ENCODE measurements around the gene ACTR10. TPM values are rescaled to one million over a fixed set of nuclear protein-coding genes. Genes with fewer than 3 reads are reported as not detected.

Gene ACTR10
- total RNA-seq, 1 donor from 2014 or later: 58.1 TPM

GRCh38 chr14:58160561-58160960, 39.4 kb upstream of the ACTR10 start:
- Histone ChIP-seq H3K9me3 (no peaks in the 10 kb centered on the region), H3K4me1 (no peaks in the 10 kb centered on the region), H3K27me3 (ENCODE audit: low read depth) (peaks cover 2% of the 10 kb centered on the region), H3K36me3 (no peaks in the 10 kb centered on the region), H3K27ac (no peak overlapping the region), H3K4me3 (no peak overlapping the region)
- no peak for DNase-seq
- no peak for TF ChIP-seq CTCF (IDR thresholded peaks at IDR 0.05)
- intact Hi-C loops (cut with DNase I): no loop called here
- no peak for ATAC-seq

- Histone ChIP-seq H3K4me3 (no peak overlapping the region), H3K27me3 (ENCODE audit: low read depth) (no peaks in the 10 kb centered on the region), H3K27ac (no peak overlapping the region), H3K9me3 (no peaks in the 10 kb centered on the region), H3K4me1 (no peaks in the 10 kb centered on the region), H3K36me3 (no peaks in the 10 kb centered on the region)
- peak; percentile 88 for DNase-seq
- intact Hi-C loops (cut with DNase I): no loop called here
- peak; percentile 83 to 84 for ATAC-seq
- peak; percentile 96 for TF ChIP-seq CTCF (IDR thresholded peaks at IDR 0.05)
These were observed 33.7 kb upstream of the ACTR10 start for GRCh38 chr14:58166005-58166983.

GRCh38 chr14:58167057-58167456, 32.9 kb upstream of the ACTR10 start:
- no peaks in the 10 kb centered on the region for H3K9me3 ChIP-seq
- ATAC-seq (no peak), DNase-seq (no peak)
- H3K4me1 ChIP-seq: no peaks in the 10 kb centered on the region
- no peaks in the 10 kb centered on the region for H3K36me3 ChIP-seq
- H3K27me3 ChIP-seq (ENCODE audit: low read depth): no peaks in the 10 kb centered on the region
- no peak overlapping the region for H3K4me3 ChIP-seq
- no peak for TF ChIP-seq CTCF (IDR thresholded peaks at IDR 0.05)
- H3K27ac ChIP-seq: no peak overlapping the region
- intact Hi-C loops (cut with DNase I): no loop called here

GRCh38 chr14:58167891-58168290, 32.1 kb upstream of the ACTR10 start:
- DNase-seq: no peak
- Histone ChIP-seq H3K4me3 (no peak overlapping the region), H3K27ac (no peak overlapping the region), H3K36me3 (no peaks in the 10 kb centered on the region), H3K4me1 (no peaks in the 10 kb centered on the region), H3K27me3 (ENCODE audit: low read depth) (no peaks in the 10 kb centered on the region), H3K9me3 (no peaks in the 10 kb centered on the region)
- no peak for TF ChIP-seq CTCF (IDR thresholded peaks at IDR 0.05)
- ATAC-seq: no peak
- intact Hi-C loops (cut with DNase I): no loop called here

GRCh38 chr14:58171090-58171489, 28.9 kb upstream of the ACTR10 start:
- no peak for TF ChIP-seq CTCF (IDR thresholded peaks at IDR 0.05)
- intact Hi-C loops (cut with DNase I): no loop called here
- peak; percentile 77 for DNase-seq
- no peaks in the 10 kb centered on the region for H3K4me1 ChIP-seq
- no peaks in the 10 kb centered on the region for H3K36me3 ChIP-seq
- H3K27ac ChIP-seq: no peak overlapping the region
- no peaks in the 10 kb centered on the region for H3K9me3 ChIP-seq
- ATAC-seq: peak; percentile 92 to 96
- no peak overlapping the region for H3K4me3 ChIP-seq
- no peaks in the 10 kb centered on the region for H3K27me3 ChIP-seq (ENCODE audit: low read depth)

Measured in lower lobe of right lung (tissue), 2 donors.